ENCODE results near the gene ZNF771.

ZNF771 gene

DNA sequence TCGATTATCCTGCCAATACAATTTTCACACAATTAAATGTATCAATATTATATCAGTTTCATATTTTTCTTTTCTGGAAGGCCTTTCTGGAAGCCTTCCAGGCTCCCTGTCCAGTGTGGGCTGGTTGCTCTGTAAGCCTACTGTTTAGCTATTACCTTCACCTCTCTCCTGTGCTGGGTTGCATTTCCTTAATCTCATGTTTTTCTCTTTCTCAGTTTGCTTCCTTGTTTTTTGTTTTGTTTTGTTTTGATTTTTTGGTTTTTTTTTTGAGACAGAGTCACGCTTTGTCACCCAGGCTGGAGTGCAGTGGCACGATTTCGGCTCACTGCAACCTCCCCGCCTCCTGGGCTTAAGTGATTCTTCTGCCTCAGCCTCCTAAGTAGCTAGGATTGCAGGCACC is 31.4 kb downstream of the ZNF771 start:
- DNase-seq (ENCODE audit: low read depth), result no peak
- no peak overlapping the region for H3K4me3 ChIP-seq (ENCODE audit: low read length)
- TF ChIP-seq, protein P1, sequence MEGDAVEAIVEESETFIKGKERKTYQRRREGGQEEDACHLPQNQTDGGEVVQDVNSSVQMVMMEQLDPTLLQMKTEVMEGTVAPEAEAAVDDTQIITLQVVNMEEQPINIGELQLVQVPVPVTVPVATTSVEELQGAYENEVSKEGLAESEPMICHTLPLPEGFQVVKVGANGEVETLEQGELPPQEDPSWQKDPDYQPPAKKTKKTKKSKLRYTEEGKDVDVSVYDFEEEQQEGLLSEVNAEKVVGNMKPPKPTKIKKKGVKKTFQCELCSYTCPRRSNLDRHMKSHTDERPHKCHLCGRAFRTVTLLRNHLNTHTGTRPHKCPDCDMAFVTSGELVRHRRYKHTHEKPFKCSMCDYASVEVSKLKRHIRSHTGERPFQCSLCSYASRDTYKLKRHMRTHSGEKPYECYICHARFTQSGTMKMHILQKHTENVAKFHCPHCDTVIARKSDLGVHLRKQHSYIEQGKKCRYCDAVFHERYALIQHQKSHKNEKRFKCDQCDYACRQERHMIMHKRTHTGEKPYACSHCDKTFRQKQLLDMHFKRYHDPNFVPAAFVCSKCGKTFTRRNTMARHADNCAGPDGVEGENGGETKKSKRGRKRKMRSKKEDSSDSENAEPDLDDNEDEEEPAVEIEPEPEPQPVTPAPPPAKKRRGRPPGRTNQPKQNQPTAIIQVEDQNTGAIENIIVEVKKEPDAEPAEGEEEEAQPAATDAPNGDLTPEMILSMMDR (IDR thresholded peaks at IDR 0.05; ENCODE audit: insufficient read depth, low read depth, low read length, missing control alignments), result no peak

DNA sequence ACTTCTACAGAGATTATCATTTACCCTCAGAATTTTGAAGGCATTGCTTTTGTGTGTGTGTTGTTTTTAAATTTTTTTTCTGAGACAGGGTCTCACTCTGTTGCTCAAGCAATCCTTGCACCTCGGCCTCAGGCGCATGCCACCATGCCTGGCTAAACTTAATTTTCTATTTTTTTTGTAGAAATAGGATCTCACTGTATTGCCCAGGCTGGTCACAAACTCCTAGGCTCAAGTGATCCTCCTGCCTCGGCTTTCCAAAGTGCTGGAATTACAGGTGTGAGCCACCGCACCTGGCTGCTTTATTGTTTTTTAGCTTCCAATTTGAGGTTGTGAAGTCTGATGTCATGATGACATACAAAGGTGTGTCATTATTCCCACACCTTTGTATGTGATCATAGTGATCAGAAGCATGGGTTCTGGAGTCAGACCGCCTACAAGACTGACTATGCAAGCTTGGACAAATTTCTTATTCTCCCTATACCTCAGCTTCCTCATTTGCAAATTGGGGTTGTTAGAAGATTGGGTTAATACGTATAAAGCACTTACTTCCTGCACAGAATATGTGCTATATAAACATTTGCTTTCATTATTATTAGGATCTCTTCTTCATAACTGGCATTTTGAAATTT is 32.4 kb downstream of the ZNF771 start:
- no peak overlapping the region for H3K4me3 ChIP-seq (ENCODE audit: low read length)
- DNase-seq (ENCODE audit: low read depth), result no peak
- TF ChIP-seq, protein P1 (IDR thresholded peaks at IDR 0.05; ENCODE audit: insufficient read depth, low read depth, low read length, missing control alignments), result no peak

DNA sequence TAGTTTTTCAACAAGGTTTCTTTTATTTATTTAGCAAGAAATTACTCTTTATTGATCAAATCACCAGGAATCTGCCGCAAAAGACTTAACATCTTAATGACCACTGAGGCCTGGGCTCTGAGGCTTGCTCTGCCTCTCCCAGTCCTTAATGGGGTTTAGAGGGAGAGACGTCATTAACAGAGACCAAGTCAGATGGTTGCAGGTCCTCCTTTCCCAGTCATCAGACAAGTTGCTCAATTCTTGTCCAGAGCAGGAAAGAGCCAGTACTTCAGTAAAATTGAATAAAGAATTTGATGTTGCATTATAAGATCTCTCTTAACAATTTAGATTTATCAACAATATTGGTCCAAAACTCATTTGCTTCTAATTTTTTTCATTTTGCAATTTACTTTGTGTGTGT is 36.2 kb downstream of the ZNF771 start:
- DNase-seq (ENCODE audit: low read depth), result no peak
- no peak overlapping the region for H3K4me3 ChIP-seq (ENCODE audit: low read length)
- TF ChIP-seq, protein P1 (IDR thresholded peaks at IDR 0.05; ENCODE audit: insufficient read depth, low read depth, low read length, missing control alignments), result no peak

DNA sequence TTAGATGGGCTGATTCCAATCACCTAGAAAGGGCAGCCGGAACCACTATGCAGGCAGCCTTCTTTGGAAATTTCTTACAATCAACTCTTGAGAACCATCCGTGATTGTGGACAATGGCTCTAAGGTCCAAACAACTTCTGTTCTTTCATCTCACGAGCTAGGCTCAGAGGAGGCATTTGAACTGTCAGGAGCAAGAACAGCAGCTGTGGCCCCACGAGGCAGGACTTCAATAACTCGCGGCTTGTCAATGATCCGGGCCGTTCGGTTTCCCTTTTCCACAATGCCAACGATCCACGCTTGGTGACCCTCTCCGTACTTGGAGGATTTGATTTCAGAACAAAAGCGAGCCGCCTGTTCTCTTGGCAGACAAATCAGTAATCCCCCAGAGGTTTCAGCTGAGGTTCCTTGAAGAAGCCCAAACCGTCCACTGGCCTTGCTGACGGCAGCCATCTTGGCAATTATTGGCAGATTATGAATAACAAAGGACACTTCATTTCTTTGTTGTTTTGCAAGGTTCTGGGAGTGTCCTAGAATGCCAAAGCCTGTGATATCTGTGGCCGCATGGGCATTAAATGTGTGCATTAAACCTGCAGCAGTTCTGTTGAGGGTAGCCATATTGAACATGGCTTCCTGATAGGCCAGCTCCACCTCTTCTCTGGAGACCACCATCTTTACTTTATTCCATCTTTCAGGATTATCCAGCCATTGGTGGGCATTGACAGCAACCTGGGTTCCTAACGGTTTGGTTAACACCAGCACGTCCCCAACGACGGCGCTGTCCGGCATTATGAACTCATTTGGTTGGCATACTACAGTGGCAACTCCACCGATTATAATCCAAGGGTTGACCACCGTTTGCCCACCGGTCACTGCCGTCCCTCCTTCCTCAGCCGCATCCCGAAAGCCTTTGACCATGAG is 37.1 kb downstream of the ZNF771 start:
- TF ChIP-seq, protein P1 (IDR thresholded peaks at IDR 0.05; ENCODE audit: insufficient read depth, low read depth, low read length, missing control alignments), result no peak
- DNase-seq (ENCODE audit: low read depth), result no peak
- H3K4me3 ChIP-seq (ENCODE audit: low read length), result peak overlapping the region; percentile 88

DNA sequence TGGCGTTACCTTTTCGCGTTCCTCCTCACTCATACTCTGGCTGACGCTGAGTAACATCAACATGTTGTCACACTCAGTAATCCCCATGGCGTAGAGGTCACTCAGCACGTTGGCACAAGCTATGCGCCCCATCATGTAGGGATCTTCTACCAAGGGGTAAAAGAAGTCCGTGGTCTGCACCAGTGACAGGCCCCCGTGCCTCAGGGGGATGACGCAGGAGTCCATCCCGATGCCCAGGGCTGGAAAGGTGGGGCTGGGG is 37.7 kb downstream of the ZNF771 start:
- H3K4me3 ChIP-seq (ENCODE audit: low read length), result peak overlapping the region; percentile 88
- no peak for DNase-seq (ENCODE audit: low read depth)
- TF ChIP-seq, protein P1 (IDR thresholded peaks at IDR 0.05; ENCODE audit: insufficient read depth, low read depth, low read length, missing control alignments), result no peak

DNA sequence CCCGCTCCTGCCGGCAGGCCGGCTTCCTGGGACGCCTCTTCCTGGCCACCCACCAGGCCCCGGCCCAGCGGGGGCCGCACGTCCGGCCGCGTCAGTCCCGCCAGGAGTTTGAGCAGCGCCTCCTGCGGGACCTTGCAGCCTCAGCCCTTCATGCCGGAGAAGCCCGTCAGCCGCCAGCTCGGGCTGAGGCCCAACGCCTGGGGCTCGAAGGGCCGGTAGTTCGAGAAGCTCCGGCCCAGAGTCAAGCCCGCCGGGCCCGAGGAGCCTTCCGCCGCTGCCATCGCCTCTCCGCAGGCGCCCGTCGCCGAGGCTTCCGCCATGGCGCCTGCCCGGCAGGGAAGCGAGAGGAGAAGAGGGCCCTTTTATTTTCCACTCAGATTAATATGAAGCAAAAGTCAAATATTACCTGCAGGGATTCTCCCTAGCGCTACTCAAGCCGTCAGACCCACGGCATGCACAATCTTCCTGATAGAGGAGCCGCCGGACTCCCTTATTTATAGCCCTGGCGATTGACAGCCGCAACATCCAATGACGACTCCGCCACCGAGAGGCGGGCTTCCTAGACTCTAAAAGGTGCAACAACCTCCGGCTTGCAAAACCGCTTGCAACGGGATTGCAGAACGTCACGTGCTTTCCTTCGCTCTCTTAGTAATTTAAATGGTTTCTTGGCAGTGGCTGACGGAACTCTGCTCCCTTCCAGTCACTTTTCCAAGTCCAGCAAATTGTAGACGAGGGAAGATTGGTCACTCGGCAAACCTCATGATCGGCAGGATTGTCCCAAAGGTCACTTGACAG is 38.2 kb downstream of the ZNF771 start, which contains the start of gene SEPHS2:
Gene SEPHS2 (minus strand): TSS at position 467 of the 795 bp plus-strand sequence. CDS start 147 bp downstream, at position 320.
- H3K4me3 ChIP-seq (ENCODE audit: low read length), result peak within 1 kb of the TSS; percentile 88
- peak; percentile 98 for DNase-seq (ENCODE audit: low read depth)
- TF ChIP-seq, protein P1 (IDR thresholded peaks at IDR 0.05; ENCODE audit: insufficient read depth, low read depth, low read length, missing control alignments), result peak; percentile 20

Data from epithelial cell of esophagus (primary cell).